ENCODE results near the gene PLEKHG7.

DNA sequence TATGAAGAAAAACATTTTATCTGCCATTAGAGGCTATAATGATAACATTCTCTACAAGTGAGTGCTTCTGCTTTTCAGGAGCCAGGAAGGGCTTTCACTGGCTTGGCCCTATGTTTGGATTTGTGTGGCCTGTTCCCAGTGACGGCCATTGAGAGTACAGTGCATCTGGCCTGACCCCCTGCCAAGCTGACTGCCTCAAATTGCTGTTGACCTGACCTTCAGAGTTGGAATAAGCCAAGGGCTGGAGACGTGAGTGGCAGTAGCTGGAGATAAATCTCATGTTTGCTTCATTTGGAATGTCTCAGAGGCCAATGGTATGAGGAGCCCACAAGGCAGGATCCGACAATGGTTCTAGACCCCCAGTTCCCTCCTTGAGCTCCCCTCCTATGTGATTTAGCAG, 28.3 kb upstream of the PLEKHG7 start:
- TF ChIP-seq, protein P1, sequence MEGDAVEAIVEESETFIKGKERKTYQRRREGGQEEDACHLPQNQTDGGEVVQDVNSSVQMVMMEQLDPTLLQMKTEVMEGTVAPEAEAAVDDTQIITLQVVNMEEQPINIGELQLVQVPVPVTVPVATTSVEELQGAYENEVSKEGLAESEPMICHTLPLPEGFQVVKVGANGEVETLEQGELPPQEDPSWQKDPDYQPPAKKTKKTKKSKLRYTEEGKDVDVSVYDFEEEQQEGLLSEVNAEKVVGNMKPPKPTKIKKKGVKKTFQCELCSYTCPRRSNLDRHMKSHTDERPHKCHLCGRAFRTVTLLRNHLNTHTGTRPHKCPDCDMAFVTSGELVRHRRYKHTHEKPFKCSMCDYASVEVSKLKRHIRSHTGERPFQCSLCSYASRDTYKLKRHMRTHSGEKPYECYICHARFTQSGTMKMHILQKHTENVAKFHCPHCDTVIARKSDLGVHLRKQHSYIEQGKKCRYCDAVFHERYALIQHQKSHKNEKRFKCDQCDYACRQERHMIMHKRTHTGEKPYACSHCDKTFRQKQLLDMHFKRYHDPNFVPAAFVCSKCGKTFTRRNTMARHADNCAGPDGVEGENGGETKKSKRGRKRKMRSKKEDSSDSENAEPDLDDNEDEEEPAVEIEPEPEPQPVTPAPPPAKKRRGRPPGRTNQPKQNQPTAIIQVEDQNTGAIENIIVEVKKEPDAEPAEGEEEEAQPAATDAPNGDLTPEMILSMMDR (IDR thresholded peaks at IDR 0.05): no peak
- no peak for TF ChIP-seq EZH2 (IDR thresholded peaks at IDR 0.05; ENCODE audit: borderline replicate concordance, insufficient read depth, low read depth, low read length, poor library complexity, severe bottlenecking)

Measured in B cell (primary cell).